Anterior cingulate cortex (tissue), 58 donors: Measurements from ENCODE around the gene TFPT.
"Not testable (repeated sequence)": the region's sequence is repeated elsewhere in the genome, so short reads cannot be mapped to it uniquely, and the experiment has no call there.

Experiments
- DNase-seq, 58 donors: peaks; one replicate each; lab custom pipeline; 2025; lab: John Stamatoyannopoulos, UW

The TFPT gene

GRCh38 chr19:54127688-54128440 lies 12.4 kb upstream of the TFPT start:
- DNase-seq = no peak

- no peak for DNase-seq
Observed at GRCh38 chr19:54125713-54126112, 10.3 kb upstream of the TFPT start.

GRCh38 chr19:54124393-54124792 lies 8.9 kb upstream of the TFPT start:
- no peak for DNase-seq

GRCh38 chr19:54123682-54124081 lies 8.2 kb upstream of the TFPT start:
- no peak for DNase-seq

- no peak for DNase-seq
Observed at GRCh38 chr19:54121259-54121658, 5.8 kb upstream of the TFPT start.

- peak in 42 of 58 donors; percentile 5 to 62 (median 26) for DNase-seq
Observed at GRCh38 chr19:54114340-54115108, 933 bp downstream of the TFPT start.

- DNase-seq = peak in 1 of 58 donors; percentile 6
Observed at GRCh38 chr19:54109651-54110050, 5.8 kb downstream of the TFPT start.

- DNase-seq = no peak
Observed at GRCh38 chr19:54108496-54108895, 7.0 kb downstream of the TFPT start.

- DNase-seq = no peak
Observed at GRCh38 chr19:54107876-54108490, 7.5 kb downstream of the TFPT start.

GRCh38 chr19:54106716-54107115 lies 8.7 kb downstream of the TFPT start:
- DNase-seq = no peak

- DNase-seq = no peak
Observed at GRCh38 chr19:54105796-54106195, 9.7 kb downstream of the TFPT start.

GRCh38 chr19:54104998-54105715 lies 10.3 kb downstream of the TFPT start:
- DNase-seq = no peak

- peak; percentile 74 to 99 (median 96) for DNase-seq
Observed at GRCh38 chr19:54102421-54103169, 12.9 kb downstream of the TFPT start, which contains the start of gene NDUFA3. Gene NDUFA3, plus strand, starts transcription at chr19:54102855. Its CDS starts 24 bp downstream, at chr19:54102879.

GRCh38 chr19:54100561-54100960 lies 14.9 kb downstream of the TFPT start, which contains the start of gene OSCAR:
Gene OSCAR, minus strand, starts transcription at chr19:54100803. Its CDS starts 11 bp downstream, at chr19:54100792.
- DNase-seq = peak in 1 of 58 donors; percentile 43

- not testable (repeated sequence) for DNase-seq
Observed at GRCh38 chr19:54099903-54100255, 15.6 kb downstream of the TFPT start.

GRCh38 chr19:54099190-54099902 lies 16.1 kb downstream of the TFPT start:
- DNase-seq = no peak

GRCh38 chr19:54096617-54097106 lies 18.8 kb downstream of the TFPT start:
- DNase-seq = peak in 1 of 58 donors; percentile 2

GRCh38 chr19:54095859-54096616 lies 19.4 kb downstream of the TFPT start:
- DNase-seq = peak in 7 of 58 donors; percentile 1 to 36 (median 18)
